ENCODE measurements around the gene TICRR.

The TICRR gene

GRCh38 chr15:89648106-89649012 is 73.1 kb downstream of the TICRR start:
- TF ChIP-seq CTCF (IDR thresholded peaks at IDR 0.05): no peak

- no peak for TF ChIP-seq CTCF (IDR thresholded peaks at IDR 0.05)
Measured at GRCh38 chr15:89649013-89649625, 73.8 kb downstream of the TICRR start.

GRCh38 chr15:89649716-89650115 is 74.4 kb downstream of the TICRR start:
- no peak for TF ChIP-seq CTCF (IDR thresholded peaks at IDR 0.05)

- TF ChIP-seq CTCF (IDR thresholded peaks at IDR 0.05): no peak
Measured at GRCh38 chr15:89652131-89652530, 76.9 kb downstream of the TICRR start.

- no peak for TF ChIP-seq CTCF (IDR thresholded peaks at IDR 0.05)
Measured at GRCh38 chr15:89652666-89653065, 77.4 kb downstream of the TICRR start.

- TF ChIP-seq CTCF (IDR thresholded peaks at IDR 0.05): no peak
Measured at GRCh38 chr15:89653578-89653977, 78.3 kb downstream of the TICRR start.

- no peak for TF ChIP-seq CTCF (IDR thresholded peaks at IDR 0.05)
Measured at GRCh38 chr15:89654301-89654761, 79.1 kb downstream of the TICRR start.

All from LNCAP (cell line).